IPS DF 19.7 (cell line): ENCODE data around the gene HSPA5.

Source experiments
- DNase-seq: peaks from one replicate; pipeline ENCODE4 v3.0.0-alpha.2; 2013; ENCODE audit warnings: low read depth, low spot score

Gene HSPA5

DNA sequence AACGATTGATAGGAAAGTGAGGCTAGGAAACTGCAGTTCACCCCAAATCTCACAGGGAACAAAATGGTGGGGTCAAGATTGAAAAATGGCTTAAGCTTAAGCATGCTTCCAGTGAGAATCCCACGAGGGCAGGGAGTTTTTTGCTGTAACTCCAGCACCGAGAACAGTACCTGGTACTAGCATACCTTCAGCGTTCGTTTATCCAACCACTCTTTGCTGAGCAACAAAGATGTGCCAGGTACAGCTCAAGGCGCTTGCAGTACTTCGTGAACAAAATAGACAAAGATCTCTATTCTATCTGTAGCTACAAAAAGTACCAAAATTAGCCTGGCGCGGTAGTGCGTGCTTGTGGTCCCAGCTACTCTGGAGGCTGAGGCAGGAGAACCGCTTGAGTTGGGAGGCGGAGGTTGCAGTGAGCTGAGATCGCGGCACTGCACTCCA, 50.8 kb downstream of the HSPA5 start:
- DNase-seq, result no peak

DNA sequence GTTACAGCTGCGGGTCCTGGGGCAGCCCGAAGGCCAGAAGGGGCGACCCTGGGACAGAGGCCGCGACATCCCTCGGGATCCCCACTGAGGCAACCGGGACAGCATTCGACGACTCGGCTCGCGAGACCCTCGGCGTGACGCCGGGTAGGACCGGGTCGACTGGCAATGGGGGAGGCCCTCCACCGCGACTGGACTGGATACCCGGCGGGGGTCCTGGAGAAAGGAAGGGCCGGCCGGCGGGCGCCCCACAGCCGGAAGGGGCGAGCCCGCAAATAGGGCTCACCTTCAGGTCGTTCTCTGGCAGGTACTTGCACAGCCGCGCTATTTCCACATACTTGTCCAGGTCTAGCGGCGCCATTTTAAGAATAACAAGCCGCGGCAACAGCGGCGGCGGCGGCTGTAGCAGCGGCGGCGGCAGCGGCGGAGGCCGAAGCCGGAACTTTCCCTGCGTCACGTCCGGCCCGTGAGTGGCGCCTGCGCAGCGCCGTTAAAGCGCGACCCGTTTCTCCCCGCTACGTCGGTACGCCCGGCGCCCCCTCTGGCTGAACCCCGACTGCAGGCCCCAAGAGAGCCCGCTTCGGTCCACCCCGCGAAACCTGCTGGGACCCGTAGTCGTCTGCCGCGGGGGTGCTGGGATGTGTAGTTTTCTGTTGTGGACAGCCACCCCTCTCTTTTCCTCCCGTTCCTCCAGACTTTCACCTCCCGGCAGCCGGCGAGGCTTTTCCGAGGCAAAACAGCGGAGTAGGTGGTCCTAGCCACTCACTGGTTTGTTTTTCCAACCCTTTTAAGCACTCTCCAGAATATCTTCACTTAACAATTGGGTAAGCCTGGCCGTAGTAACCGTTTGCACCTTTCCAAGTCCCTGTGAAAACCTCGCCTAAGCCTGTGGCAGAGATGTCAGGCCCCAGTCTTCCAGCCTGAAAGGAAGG, 51.5 kb downstream of the HSPA5 start, which contains the start of gene PPP6C:
PPP6C (minus strand) TSS at position 443 of the 929 bp plus-strand sequence; CDS start at position 358, 85 bp downstream.
- DNase-seq, result peak; percentile 78

DNA sequence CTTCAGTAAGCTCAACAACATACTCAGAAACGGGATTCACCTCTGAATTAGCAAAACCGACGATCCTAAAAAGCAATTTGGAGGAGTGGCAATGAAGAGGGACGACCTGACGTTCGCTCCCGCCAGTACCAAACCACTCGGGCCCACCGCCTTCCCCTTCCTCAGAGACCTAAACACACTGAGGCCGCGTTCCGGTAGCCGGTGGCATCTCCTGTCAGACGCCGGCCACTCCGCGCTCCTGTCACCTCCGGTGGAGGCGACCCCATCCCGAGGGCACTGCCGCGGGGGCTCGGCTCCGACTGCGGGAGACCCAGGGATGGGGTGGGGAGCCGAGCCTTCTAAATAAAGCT, 52.2 kb downstream of the HSPA5 start:
- DNase-seq, result no peak
